NCI-H2227 (cell line): Measurements from ENCODE around the gene AKT3.
"Not testable (repeated sequence)": the region's sequence is repeated elsewhere in the genome, so short reads cannot be mapped to it uniquely, and the experiment has no call there.

Source experiments
- DNase-seq: peaks from one replicate; lab custom pipeline; 2025; ENCODE audit not compliant: unreplicated experiment; lab: John Stamatoyannopoulos, UW

The AKT3 gene

DNA sequence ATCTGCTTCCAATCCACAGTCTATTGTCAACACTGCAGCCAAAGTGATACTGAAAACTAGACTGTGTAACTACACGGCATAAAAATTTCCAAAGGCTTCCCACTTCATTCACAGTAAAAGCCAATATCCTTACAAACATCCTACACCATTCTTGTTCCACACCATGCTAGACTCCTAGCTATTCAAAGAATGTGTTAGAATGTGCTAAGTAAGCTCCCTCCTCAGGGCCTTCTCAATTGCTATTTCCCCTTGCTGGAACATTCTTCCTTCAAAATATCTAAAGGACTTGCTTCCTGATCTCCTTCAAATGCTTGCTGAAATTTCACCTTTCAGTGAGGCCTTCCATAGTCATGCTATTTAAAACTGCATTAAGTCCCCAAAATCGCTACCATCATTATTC lies 228.1 kb downstream of the AKT3 start:
- no peak for DNase-seq

- DNase-seq = no peak
Observed at GRCh38 chr1:243620096-243620495, 229.9 kb downstream of the AKT3 start.

- no peak for DNase-seq
Observed at GRCh38 chr1:243609698-243610097, 240.3 kb downstream of the AKT3 start.

GRCh38 chr1:243605604-243606003 lies 244.4 kb downstream of the AKT3 start:
- no peak for DNase-seq

- DNase-seq = no peak
Observed at GRCh38 chr1:243601720-243602119, 248.3 kb downstream of the AKT3 start.

- no peak for DNase-seq
Observed at GRCh38 chr1:243598433-243598832, 251.6 kb downstream of the AKT3 start.

- DNase-seq = no peak
Observed at GRCh38 chr1:243597383-243597782, 252.7 kb downstream of the AKT3 start.

- no peak for DNase-seq
Observed at GRCh38 chr1:243596431-243597062, 253.5 kb downstream of the AKT3 start.

DNA sequence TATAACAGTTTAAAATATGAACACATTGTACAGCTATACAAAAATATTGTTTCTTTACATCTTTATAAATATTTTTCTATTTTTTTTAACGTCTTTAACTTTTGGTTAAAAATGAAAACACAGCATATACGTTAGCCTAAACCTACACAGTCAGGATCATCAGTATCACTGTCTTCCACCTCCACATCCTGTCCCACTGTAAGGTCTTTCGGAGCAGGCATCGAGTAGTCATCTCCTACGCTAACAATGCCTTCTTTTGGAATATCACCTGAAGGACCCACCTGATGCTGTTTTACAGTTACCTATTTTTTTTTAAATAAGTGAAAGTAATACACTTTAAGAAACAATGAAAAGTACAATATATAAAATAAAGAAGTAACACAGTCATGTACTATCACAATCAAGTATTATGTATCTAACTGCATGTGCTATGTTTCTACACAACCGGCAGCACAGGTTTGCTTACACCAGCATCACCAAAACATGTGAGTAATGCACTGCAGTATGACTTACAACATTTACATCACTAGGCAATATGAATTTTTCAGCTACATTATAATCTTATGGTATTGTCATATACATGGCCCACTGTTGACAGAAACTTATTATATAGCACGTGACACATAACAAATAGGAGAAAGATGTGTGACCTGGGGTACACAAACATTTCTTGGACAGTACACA lies 254.4 kb downstream of the AKT3 start:
- no peak for DNase-seq

DNA sequence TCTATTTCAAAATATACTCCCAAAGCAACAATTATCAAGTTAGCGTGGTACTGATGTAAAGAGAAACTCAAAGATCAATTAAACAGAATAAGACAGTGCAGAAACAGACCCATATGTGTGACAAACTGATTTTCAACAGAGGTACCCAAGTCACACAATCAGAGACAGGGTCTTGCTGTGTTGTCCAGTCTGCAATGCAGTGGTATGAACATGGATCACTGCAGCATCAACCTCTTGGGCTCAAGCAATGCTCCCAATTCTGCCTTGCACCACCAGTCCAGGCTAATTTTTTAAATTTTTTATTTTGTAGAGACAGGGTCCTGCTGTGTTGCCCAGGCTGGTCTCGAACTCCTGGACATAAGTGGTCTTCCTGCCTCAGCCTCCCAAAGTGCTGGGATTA lies 255.6 kb downstream of the AKT3 start:
- no peak for DNase-seq

- not testable (repeated sequence) for DNase-seq
Observed at GRCh38 chr1:243589286-243589685, 260.8 kb downstream of the AKT3 start.

GRCh38 chr1:243587823-243588560 lies 262.1 kb downstream of the AKT3 start:
- DNase-seq = no peak

DNA sequence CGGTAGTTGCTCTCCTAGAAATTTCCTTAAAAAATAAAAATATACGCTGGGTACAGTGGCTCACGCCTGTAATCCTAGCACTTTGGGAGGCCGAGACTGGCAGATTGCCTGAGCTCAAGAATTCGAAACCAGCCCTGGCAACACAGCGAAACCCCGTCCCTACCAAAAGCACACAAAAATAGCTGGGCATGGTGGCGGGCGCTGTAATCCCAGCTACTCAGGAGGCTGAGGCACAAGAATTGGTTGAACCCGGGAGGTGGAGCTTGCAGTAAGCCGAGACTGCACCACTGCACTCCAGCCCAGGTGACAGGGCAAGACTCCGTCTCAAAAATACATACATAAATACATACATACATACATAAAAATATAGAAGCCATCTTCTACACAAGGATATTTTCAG lies 262.8 kb downstream of the AKT3 start:
- no peak for DNase-seq

DNA sequence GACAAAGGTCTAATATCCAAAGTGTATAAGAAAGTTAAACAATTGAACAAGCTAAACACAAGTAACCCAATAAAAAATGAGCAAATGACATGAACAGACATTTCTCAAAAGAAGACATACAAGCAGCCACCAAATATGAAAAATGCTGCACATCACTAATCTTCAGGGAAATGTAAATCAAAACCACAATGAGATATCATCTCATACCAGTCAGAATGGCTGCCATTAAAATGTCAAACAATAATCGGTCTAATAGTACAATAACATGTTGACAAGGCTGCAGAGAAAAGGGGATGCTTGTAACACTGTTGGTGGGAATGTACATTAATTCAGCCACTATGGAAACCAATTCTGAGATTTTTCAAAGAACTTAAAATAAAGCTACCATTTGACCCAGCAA lies 264.1 kb downstream of the AKT3 start:
- no peak for DNase-seq

GRCh38 chr1:243582326-243582725 lies 267.7 kb downstream of the AKT3 start:
- DNase-seq = no peak

DNA sequence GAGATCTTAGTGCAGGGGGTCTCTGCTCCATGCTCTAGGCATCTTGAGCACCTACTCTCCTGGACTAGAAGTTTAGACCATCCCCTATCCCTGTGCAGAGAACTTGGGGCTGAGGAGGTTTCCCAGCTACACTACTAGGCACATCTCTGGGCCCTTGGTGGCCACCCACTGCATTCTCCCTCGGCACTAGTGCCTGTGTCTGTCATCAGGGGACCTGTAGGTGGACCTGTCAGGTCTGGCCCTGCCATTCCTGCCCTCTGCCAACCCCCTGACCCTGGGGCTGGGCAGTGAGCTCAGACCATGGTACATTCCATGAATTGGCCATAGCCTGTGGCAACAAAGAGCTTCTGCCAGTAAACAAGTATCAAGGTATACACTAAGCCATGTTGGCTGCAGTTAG lies 269.1 kb downstream of the AKT3 start:
- no peak for DNase-seq

DNA sequence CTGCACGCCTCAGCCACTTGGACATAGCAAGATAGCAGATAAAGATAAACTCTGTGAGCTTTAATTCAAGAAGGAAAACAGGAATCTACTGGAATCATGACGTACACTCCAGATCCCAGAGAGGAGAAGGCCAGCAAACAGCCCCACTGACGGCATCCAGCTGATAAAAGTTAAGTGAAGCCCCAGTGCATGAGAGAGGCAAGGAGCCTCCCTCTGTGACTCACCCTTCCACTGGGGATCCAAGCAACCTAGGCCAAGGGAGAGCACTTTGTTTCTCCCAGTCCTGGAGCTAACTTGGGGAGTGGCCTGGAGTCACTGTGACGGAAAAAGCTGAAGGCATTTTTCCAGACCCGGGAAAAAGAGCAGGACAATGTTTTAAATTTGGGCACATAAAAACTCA lies 270.0 kb downstream of the AKT3 start:
- no peak for DNase-seq

DNA sequence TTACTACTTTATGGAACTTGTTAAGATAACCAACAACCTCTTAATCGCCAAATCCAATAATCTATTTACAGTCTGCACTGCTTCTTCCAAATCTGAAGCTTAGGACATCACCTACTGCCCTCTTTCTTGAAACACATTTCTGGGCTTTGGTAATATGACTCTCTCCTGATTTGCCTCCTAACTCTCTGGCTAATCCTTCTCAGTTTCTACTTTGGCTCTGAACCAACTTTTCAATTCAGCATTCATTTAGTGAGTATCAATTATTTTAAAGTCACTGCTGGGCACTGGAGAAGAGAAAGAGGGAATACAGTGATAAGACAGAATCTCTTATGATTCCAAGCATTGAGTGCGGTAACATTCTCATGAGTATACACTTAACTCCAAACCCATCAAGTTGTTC lies 275.0 kb downstream of the AKT3 start:
- DNase-seq = no peak

- no peak for DNase-seq
Observed at GRCh38 chr1:243572940-243573339, 277.1 kb downstream of the AKT3 start.

GRCh38 chr1:243568793-243569192 lies 281.2 kb downstream of the AKT3 start:
- DNase-seq = no peak

GRCh38 chr1:243564814-243565213 lies 285.2 kb downstream of the AKT3 start:
- no peak for DNase-seq

GRCh38 chr1:243563732-243564131 lies 286.3 kb downstream of the AKT3 start:
- DNase-seq = no peak
